ENCODE measurements around the gene HOXD1.

The HOXD1 gene

DNA sequence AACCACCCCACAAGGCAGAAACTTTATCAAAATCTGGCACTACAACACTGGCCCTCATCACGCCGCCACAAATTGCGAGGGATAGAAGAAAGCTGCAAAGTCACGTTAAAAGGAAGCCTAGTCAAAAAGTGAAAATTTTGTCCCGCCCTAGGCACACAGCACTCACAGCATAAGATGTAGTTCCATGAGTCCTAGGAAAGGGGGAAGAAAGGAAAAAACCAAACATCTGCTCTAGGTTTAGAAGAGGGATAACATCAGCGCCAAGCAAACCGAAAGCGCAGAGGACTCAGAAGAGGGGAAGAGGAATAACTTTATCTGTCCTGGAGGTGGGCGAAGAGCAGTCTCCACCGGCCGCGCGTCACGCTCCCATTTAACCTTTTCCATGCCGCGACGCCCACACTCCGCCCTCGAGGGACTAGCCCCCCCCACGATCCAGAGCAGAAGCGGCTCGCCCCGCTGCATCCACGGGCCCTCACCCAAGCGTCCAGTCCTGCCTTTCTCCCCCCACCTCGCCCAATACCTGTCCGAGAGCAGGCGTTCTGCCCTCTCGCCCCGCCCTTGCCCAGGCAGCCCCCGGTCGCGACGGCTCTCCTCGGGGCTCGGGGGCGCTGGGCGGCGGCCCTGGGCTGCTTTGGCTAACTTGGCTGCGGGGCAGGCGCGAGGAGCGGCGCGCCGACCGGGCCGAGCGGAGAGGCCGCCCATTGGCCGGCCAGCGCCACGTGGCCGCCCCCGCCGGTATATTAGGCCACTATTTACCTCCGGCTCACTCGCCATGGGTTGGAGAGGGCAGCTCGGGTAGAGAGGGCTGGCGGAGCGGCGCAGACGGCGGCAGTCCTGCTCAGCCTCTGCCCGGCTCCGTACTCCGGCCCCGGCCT lies at the start of gene HOXD1:
Gene HOXD1, plus strand, starts transcription at position 770 of the 875 bp plus-strand sequence. CDS start 134 bp downstream, outside the sequence.
- DNase-seq = no peak

DNA sequence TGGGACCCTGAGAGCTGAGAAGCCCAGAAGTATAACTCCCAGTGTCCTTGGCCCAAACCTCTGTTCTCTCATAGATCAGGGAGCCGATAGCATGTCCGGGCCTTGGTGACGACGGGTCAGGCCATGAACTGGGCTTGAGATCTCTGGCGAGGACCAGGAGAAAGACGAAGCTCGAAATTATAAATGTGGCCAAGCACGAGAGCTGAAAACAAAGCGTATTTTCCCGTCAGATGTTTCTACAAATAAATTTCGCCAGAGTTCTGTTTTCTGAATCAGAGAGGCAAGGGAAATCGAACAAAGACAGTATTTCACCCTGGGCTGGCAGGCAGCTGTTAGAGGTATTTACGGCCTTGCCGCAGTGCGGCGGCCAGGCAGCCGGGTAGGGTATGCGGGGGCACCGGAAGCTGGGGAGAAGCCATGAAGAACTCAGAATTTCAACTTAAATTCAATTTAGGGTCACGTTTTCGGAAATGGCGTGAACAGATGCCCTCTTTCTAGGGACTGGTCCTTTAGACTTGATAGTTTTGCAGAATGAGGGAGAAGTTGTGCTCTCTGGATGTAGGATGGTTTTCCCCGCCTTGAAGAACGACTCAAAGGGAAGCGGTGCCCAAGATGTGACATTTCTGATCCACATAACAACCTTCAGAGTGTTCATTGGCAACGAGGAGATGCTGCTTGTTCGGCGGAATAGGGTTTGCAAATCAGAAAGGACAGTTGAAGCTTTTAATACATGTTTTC lies 49.4 kb upstream of the HOXD1 start:
- no peak for DNase-seq

DNA sequence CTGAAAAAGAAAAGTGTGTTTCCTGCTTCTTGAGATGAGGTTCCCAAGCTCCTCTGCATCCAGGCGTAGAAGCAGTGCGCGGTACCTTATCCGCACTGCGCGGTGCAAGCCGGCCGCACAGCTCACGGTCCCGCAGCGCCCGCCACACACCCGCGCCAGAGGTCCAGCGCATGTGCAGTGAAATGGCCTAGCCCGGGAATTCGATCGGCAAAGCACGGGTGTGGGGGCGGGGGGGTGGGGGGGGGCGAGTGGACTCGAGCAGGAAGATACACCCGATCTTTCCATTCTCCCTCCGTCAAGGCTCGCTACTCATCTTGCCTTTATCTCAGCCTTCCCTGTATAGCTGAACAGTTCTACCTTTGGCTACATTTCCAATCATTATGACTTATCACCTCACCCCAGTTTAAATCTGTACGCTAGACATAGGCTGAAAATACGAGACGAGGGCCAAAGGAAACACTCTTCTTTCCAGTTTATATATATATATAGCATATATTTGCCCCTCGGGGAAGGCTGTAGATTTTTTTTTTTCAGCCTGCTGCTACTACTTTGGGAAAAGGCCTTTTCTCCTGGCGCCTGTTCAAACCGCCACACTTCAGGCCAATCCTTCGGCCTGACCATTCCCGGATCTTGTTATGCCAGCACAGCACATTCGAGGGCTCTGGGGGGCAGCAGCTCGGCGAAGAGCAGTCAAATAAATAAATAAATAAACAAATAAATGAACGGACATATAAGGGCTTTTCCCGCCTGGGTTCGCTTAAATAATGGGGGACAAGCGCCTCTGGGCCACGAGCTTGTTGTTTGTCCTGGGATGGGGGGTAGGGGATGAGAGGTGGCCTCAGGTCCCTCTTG lies 48.6 kb upstream of the HOXD1 start:
- no peak for DNase-seq

DNA sequence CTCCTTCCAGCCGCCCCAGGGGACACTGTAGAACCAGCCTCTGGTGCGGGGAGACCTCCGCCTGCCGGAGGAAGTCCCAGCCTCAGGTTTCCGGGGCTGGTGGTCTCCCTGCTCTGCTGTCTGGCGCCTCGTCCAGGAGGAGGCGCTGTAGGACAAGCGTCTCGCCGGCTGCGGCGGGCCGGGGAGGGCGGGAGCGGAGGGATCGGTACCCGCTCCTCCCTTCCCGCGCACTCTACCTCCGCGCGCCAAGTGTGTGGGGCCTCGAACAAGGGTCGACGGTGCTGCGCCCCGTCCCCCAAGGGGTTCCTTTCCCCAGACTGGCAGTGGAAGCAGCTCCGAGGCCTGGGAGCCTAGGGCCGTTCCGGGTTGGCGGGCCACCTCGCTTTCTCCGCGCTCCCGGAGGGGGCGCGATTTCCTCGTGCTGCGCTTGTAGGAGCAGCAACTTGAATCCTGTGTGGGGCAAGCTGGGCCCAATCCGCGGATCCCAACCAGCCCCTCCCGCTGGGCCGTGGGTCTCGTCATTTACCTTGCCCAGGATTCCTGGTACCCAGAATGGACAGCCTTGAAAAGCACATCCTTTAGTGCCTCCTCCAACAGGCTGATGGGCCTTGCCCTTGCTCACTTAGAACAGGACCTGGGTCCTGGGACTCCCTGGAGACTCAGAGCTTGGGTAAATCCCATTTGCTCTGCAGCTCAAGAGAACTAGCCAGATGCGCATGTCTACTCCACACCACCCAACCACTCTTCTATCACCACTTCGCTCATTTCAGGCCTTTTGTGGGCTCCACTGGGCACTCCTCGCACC lies 47.8 kb upstream of the HOXD1 start:
- peak; percentile 80 for DNase-seq

DNA sequence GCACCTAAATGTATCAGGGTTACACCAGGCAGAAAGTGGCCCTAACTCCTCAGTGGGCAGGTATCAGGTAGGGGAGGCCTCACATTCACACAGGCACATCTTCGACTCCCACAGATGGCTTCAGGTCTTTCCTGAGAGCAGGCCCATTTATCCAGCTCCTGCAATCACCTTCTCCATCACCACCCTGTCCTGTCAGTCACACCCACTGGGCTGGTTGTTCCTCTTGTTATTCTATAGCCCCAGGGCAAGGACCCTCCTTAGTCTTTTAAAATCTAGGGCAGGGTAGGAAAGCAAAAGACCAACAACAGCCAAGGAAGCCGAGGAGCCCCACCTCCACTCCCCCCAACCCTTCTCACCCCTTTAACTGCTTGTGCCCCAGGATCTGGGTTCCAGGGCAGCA lies 46.2 kb upstream of the HOXD1 start:
- DNase-seq = no peak

DNA sequence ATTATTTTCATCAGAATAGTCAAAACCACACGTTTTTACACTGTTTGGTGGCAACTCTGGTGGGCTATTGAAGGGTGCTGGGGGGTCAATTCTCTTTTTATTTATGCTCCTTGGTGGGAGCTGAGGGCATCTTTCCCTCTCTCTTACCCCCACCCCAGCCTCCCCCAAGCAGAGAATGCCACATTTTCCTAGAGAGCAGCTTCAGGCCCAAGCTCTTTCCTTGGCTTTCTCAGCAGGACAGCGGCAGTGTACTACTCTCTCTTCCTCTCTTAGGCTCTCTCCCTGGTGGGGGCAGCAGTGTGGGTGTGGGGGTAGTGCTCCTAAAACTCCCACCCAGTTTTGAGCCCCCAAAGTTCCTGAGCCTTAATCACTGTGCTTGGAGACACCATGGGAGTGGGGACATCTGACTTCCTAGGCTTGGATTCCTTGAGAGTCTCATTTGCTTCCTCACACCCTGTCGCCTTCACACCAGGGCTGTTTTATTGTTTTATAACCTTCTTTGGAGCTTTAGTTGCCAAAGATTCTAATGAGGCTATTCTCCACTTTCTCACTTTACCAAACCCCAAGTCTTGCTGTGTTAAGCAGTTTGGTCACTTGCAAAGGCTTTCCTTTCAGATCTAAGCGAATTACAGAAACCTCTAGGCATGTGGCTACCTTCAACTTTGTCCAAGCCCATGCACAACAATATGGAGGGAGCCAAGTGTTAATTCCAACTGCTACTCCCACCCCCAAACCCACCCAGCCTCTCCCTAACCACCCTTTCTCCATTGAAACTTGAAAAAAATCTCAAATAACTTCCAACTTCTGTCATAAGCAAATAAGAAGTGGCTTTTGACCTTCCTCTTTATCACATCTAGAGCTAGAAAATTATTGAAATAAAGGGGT lies 43.1 kb upstream of the HOXD1 start:
- DNase-seq = no peak

DNA sequence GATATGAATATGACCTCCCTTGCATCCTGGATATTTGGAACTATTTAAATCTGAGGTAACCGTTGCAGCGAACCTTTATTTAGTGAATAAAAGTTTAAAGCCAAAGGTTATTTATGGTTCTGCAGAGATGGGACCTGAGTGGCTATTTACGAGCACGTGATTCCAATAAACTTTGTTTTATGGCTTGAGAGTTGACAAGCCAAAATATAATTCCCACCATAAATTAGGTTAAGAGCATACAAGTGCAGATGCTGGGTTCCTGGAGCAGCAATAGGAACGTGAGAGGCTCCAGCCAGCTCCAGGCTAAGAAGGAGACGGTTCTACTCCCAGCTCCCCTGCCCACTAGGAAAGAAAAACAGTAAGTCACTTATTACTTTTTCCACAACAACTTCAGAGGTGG lies 42.4 kb upstream of the HOXD1 start:
- DNase-seq = no peak

DNA sequence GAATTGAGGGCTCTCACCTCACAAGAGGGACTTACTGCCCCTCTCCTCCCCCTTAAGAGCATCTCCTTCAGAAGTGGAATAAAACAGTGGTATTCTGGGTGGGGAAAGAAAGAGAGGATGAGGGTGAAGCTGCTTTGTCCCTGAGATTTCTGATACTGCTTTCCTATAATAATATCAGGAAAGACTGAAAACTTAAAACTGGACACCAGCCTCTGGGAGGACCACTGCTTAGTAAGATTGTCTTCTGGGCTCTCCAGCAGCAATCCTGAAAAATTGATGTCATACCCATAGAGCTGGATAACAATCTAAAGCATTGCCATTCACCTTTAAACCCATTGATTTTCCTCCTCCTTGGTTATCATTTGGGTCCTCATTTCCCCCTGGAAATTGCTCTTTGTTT lies 41.8 kb upstream of the HOXD1 start:
- DNase-seq = no peak

DNA sequence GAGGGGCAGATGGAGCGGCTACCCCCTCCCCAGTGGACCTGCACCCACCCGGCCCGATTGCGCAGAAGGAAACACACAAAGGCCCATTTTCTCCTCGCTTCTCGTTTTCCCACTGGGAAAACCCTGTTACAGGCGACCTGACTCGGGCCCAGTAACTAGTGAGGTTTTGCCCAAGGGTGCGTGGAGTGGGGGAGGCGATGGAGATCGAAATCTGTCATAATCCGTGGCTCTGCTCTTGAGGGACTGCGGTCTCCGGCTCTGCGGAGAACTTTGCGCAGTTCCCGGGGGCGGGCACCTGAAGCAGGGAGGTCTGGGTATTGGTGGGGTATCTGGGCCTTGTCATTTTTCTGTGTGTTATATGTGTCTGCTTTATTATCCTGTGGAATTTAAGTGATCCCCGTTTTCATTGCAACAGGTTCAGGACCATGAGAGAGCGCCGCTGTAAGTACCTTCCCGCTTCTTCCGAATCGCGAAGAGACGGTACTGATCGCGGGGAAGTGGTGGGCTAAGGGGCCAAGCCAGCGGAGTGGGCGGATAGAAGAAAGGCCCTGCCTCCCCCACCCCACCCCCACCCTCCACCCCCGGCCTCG lies 41.2 kb upstream of the HOXD1 start:
- DNase-seq = no peak

DNA sequence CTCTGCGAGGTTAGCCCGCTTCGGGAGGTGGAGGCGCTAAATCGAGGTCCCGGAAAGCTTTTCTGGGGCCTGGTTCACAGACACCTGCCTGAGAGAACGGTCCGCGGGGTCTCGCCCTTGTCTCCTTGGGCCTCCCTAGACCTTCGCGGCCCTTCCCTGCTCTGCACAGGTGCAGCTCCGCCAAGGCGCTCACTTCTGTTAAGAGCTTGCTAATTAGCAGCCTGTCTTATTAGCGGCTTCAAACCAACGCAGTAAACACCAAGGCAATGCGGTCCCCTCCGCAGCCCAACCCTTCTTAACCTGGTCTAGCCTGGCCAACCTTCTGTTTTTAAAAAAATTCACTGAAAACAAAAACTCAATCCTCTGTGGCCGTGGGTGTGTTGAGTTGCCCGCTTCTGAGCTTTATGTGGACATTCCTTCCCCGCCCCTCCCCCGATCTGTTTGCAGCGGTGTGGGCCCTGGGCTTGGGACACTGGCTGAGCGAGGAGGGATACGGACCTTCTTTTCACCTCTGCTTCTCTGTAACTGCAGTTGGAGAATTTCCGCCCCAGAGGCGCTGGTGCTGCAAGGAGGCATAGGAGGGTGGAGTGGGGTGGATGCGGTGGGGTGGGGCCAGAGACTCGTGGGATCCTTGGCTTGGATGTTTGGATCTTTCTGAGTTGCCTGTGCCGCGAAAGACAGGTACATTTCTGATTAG lies 40.5 kb upstream of the HOXD1 start:
- DNase-seq = no peak

DNA sequence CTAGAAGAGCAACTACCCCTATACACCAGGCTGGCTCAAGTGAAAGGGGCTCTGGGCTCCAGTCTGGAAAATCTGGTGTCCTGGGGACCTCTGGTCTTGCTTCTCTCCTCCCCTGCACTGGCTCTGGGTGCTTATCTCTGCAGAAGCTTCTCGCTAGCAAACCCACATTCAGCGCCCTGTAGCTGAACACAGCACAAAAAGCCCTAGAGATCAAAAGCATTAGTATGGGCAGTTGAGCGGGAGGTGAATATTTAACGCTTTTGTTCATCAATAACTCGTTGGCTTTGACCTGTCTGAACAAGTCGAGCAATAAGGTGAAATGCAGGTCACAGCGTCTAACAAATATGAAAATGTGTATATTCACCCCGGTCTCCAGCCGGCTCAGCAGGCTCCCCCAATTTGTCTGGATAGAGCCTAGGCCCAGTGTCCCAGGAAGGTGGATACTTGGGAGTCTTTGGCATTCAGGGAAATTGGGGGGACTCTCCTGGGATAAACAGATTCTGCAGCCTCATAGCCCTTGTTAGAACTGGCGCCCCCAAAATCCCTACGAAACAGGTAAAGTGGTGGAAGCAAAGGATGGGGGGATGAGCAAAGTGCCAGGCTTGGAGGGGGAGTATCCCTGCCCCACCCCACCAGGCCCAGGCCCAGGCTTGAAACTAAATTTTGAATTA lies 39.6 kb upstream of the HOXD1 start:
- no peak for DNase-seq

DNA sequence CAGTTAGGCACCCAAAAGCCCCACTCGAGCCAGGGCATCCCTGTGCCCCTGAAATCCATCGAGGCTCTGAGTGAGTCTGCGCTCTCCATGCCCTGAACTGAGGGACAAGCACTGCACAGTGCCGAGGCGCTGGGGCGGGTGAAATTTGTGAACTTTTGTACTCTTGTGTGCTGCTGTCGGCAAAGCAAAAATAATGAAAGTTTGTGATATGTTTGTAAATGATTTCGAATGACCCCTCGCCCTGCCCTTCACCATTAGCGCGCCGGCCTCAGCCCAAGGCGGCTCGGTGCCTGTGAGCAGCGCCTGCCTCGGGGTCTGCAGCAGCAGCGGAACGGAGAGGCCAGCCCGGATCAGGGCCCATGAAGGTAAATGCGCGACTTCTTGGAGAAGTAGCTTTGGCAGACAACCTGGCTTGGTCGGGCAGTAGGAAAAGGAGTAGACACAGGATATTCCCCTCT lies 39.0 kb upstream of the HOXD1 start:
- no peak for DNase-seq

DNA sequence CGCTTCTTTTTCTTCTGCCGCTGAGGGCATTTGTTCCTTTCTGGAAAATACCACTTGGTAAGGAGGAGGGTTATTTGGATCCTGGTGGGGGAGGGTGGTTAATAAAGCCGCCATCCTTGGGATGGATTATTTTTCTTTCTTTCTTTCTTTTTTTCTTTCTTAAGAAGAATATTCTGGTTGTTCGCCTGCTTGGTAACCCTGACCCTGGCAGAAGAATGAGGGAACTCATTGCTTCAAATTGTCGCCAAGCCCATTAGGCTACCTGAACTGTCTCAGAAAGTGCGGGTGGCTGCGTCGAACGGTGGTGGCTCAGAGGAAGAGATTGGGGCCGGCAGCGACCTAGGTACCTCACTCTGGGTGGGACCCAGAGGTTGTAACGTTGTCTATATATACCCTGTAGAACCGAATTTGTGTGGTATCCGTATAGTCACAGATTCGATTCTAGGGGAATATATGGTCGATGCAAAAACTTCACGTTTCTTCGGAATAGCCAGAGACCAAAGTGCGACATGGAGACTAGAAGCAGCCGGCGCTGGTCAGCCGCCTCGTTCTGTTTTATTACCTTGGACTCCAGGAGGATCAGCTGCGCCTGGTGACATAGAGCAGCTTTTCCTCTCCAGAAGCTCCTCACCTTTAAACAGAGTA lies 38.4 kb upstream of the HOXD1 start:
- DNase-seq = no peak

DNA sequence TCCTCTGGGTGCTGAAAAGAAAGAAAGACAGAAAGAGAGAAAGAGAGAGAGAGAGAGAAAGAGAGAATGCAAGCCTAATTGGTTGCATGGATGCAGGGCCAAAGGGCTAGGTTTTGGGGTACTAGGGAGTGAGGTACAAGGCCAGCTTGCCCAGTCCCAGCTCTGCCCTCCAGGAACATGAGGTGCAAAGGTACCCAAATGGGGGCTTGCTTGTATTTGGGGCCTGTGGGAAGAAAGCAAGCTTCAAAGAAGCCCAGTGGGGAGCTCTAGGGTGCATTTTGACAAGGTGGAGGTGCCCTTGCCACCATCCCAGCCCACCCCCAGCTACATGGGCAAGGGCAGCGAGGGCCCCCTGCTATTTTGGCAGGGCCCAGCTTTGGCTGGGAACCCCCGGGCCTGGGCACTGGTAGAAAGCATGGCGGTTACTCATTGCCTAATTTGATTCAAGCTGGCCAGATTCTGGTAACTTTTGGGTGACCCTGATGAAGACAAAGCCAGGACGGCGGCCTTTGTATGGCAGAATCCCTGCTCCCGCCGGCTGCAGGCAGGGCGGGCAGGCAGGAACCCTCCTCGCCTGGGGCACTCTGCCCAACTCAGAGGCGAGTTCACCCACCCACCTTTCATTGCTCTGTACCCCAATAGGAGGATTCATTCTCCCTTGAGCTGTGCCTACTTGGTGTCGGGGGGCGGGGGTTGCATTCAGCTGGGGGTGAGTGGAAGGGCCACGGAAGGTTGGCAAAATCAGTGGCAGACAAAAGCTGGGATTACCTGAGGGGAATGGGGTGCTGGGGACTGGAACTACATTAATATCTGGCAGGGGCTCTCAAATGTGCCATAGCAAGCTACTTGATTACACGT lies 37.7 kb upstream of the HOXD1 start:
- no peak for DNase-seq

DNA sequence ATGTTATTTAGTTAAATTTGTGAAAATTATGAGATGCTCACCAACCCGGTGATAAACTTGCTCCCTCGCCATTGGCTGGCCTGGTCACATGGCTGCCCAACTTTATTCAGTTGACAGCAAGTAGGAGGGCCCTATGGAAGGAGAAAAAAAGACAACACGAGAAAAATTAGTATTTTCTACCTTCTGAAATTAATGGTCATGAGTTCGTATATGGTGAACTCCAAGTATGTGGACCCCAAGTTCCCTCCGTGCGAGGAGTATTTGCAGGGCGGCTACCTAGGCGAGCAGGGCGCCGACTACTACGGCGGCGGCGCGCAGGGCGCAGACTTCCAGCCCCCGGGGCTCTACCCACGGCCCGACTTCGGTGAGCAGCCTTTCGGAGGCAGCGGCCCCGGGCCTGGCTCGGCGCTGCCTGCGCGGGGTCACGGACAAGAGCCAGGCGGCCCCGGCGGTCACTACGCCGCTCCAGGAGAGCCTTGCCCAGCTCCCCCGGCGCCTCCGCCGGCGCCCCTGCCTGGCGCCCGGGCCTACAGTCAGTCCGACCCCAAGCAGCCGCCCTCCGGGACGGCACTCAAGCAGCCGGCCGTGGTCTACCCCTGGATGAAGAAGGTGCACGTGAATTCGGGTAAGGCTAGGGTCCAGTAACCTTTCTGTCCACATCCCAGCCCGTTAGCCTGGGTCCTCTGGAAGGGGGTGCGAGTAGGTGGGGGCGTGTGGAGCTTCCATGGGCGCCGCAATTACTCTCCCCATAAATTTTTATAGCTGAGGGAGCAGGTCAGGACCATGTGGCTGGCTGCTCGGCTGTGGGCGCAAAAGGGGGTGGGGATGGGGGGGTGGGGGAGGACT lies 36.8 kb upstream of the HOXD1 start, which contains the start of gene HOXD4:
Gene HOXD4, plus strand, starts transcription at position 109 of the 846 bp plus-strand sequence. Its CDS starts 84 bp downstream, at position 193.
- DNase-seq = no peak

DNA sequence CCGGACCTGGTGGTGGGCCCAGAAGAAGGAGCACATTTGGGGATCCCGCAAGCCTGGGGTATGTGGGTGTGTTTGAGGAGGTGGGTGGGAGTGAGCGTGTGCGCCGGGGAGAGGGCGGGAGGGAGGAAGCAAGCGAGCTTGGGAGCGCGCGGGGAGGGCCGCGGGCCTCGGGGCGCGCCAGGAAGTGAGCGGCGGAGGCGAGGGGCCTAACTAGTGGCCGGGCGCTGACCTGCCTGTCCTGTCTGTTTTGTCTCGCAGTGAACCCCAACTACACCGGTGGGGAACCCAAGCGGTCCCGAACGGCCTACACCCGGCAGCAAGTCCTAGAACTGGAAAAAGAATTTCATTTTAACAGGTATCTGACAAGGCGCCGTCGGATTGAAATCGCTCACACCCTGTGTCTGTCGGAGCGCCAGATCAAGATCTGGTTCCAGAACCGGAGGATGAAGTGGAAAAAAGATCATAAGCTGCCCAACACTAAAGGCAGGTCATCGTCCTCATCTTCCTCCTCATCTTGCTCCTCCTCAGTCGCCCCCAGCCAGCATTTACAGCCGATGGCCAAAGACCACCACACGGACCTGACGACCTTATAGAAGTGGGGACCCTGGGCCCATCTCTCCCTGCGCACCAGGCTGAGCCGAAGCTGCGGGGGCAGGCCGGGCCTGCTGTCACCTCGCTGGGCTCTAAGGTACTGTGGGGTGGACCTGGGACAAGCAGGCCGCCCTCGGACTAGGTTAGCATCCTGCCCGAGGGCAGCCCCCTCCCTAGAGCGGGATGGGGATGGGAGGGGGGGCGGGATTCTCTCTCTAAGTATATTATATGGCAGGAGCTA lies 35.9 kb upstream of the HOXD1 start:
- DNase-seq = no peak

Measured in activated CD4-positive, alpha-beta T cell treated with anti-CD3 and anti-CD28 coated beads for 48 hours (primary cell).